Measurements from ENCODE around the gene CACNA1C.

DNA sequence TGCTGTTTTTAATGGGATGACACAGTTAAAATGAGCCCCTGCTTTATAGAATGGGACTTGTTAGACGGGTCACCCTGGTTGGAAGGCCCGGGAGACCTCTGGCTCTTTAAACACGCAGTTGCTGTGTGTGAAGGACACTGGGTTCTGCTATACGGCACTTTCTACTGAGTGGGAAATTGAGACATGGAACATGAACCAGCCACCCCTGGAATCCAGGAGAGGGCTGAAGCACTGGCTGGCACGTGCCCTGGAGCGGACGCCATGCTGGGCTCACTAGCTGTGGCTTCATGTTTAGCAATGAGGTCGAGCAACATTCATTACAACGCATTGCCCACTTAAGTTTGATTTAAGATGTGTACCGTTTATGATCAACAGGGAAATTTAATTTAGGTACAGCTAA is 23.9 kb downstream of the CACNA1C start:
- no peak for TF ChIP-seq POLR2A (IDR thresholded peaks at IDR 0.05)
- TF ChIP-seq, protein P1, sequence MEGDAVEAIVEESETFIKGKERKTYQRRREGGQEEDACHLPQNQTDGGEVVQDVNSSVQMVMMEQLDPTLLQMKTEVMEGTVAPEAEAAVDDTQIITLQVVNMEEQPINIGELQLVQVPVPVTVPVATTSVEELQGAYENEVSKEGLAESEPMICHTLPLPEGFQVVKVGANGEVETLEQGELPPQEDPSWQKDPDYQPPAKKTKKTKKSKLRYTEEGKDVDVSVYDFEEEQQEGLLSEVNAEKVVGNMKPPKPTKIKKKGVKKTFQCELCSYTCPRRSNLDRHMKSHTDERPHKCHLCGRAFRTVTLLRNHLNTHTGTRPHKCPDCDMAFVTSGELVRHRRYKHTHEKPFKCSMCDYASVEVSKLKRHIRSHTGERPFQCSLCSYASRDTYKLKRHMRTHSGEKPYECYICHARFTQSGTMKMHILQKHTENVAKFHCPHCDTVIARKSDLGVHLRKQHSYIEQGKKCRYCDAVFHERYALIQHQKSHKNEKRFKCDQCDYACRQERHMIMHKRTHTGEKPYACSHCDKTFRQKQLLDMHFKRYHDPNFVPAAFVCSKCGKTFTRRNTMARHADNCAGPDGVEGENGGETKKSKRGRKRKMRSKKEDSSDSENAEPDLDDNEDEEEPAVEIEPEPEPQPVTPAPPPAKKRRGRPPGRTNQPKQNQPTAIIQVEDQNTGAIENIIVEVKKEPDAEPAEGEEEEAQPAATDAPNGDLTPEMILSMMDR (IDR thresholded peaks at IDR 0.05) = no peak
- TF ChIP-seq POLR2AphosphoS5 (IDR thresholded peaks at IDR 0.05) = no peak
